ENCODE results near the gene CAMK2N2.

Gene CAMK2N2

GRCh38 chr3:184211297-184211696 is 50.1 kb downstream of the CAMK2N2 start:
- no peak overlapping the region for H3K27ac ChIP-seq
- H3K36me3 ChIP-seq (ENCODE audit: control insufficient read depth, insufficient read depth, low read length) = no peaks in the 10 kb centered on the region
- no peak overlapping the region for H3K9ac ChIP-seq
- no peaks in the 10 kb centered on the region for H3K9me3 ChIP-seq (ENCODE audit: control insufficient read depth, low read length)
- no peak overlapping the region for H2AFZ ChIP-seq
- no peaks in the 10 kb centered on the region for H3K79me2 ChIP-seq
- no peaks in the 10 kb centered on the region for H3K27me3 ChIP-seq (ENCODE audit: control insufficient read depth, insufficient read depth, low read length)
- no peak overlapping the region for H3K4me3 ChIP-seq (ENCODE audit: low read depth, low read length)
- H3K4me2 ChIP-seq (ENCODE audit: low read length) = no peak overlapping the region
- no peak for TF ChIP-seq CTCF (IDR thresholded peaks at IDR 0.05)
- H3K4me1 ChIP-seq = no peaks in the 10 kb centered on the region

Measured in parathyroid adenoma (tissue), 2 donors.